Retinal pigment epithelial cell (primary cell): ENCODE measurements around the gene SLC25A53.

Experiments used
- DNase-seq: peaks from one replicate; pipeline ENCODE4 v3.0.0-alpha.2; 2010; ENCODE audit warnings: low read depth
- H3K4me3 ChIP-seq: 2 replicates; pipeline ENCODE4 v1.5.1; 2011; ENCODE audit warnings: mild to moderate bottlenecking, low read length, control low read depth, moderate library complexity
- TF ChIP-seq, protein P1 (sequence below): conservative IDR thresholded peaks from 2 replicates; pipeline ENCODE4 v1.5.1; 2011; ENCODE audit warnings: low read depth, low read length, control low read depth, inconsistent platforms

SLC25A53 gene

GRCh38 chrX:104134583-104135261 lies 22.1 kb downstream of the SLC25A53 start:
- H3K4me3 ChIP-seq = no peak overlapping the region
- no peak for DNase-seq
- TF ChIP-seq, protein P1, sequence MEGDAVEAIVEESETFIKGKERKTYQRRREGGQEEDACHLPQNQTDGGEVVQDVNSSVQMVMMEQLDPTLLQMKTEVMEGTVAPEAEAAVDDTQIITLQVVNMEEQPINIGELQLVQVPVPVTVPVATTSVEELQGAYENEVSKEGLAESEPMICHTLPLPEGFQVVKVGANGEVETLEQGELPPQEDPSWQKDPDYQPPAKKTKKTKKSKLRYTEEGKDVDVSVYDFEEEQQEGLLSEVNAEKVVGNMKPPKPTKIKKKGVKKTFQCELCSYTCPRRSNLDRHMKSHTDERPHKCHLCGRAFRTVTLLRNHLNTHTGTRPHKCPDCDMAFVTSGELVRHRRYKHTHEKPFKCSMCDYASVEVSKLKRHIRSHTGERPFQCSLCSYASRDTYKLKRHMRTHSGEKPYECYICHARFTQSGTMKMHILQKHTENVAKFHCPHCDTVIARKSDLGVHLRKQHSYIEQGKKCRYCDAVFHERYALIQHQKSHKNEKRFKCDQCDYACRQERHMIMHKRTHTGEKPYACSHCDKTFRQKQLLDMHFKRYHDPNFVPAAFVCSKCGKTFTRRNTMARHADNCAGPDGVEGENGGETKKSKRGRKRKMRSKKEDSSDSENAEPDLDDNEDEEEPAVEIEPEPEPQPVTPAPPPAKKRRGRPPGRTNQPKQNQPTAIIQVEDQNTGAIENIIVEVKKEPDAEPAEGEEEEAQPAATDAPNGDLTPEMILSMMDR = no peak

GRCh38 chrX:104130808-104131207 lies 26.0 kb downstream of the SLC25A53 start:
- TF ChIP-seq, protein P1 = no peak
- no peak overlapping the region for H3K4me3 ChIP-seq
- DNase-seq = no peak

DNA sequence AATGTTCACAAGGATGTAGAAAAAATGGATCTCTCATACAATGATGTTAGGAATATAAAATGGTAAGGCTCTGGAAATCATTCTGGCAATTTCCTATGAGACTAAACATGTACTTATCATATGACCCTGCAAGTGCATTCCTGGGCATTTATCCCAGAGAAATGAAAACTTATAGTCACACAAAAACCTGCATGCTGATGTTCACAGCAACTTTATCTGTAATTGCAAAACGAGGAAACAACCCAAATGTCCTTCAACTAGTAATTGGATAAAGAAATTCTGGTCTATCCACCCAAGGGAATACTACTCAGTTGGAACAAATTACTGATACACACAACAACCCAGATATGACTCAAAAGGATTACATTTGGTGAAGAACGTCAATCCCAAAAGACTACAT lies 30.0 kb downstream of the SLC25A53 start:
- TF ChIP-seq, protein P1 = no peak
- DNase-seq = no peak
- no peak overlapping the region for H3K4me3 ChIP-seq

GRCh38 chrX:104122829-104123228 lies 34.0 kb downstream of the SLC25A53 start:
- TF ChIP-seq, protein P1 = no peak
- no peak overlapping the region for H3K4me3 ChIP-seq
- no peak for DNase-seq

DNA sequence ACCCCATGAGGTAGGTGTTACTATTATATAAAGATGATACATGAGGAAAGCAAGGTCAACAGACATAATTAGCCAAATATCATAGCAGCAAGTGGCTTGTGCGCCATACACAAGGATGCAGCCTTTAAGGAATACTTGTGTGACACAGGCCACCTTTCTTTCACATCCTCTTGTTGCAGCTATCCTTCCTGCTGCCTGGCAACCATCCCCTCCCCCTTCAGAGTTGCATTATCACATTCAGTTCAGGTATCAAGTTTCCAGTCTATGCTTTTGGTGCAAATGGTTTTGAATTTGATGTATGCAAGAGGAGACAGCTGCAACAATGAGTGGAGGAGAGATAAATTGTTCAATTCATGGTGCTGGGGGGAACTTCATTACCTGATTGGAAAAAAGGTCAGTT lies 38.0 kb downstream of the SLC25A53 start:
- DNase-seq = no peak
- no peak overlapping the region for H3K4me3 ChIP-seq
- TF ChIP-seq, protein P1 = no peak

DNA sequence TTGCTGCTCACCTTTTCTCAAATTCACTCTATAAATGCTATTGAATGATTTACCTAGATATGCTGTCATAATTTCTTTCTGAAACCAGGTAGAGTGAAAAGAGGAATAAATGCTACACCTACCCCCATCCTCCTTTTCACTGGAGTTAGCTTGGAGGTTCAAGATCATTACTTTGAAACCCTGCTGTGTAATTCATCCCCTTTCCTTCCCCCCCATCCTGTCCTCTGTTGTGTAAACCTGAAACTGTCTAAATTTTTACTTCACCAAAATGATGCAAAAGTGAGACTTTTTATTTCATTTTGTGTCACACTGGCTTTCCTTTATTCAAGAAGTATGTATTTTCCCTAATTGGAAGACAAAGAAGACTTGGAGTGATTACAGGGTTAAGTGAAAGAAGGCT lies 39.0 kb downstream of the SLC25A53 start:
- H3K4me3 ChIP-seq = no peak overlapping the region
- DNase-seq = no peak
- TF ChIP-seq, protein P1 = no peak

GRCh38 chrX:104113222-104113965 lies 43.4 kb downstream of the SLC25A53 start:
- TF ChIP-seq, protein P1 = peak; percentile 66
- DNase-seq = no peak
- H3K4me3 ChIP-seq = peak overlapping the region; percentile 56
